Measurements from ENCODE around the gene CYTH4.

GRCh38 chr22:37356922-37357321 lies 74.6 kb downstream of the CYTH4 start:
- TF ChIP-seq CTCF (IDR thresholded peaks at IDR 0.05) (no peak), POLR2A (IDR thresholded peaks at IDR 0.05; ENCODE audit: low read depth) (no peak), EP300 (IDR thresholded peaks at IDR 0.05) (no peak), POLR2AphosphoS5 (IDR thresholded peaks at IDR 0.05) (no peak)
